Gastrocnemius medialis (tissue), 4 donors: ENCODE data around the gene B3GNT7.

Experiments used
- POLR2A ChIP-seq, 2 donors: fragments of 450-650 bp; IDR thresholded peaks; one replicate each; pipeline ENCODE4 v1.6.1; 2017; ENCODE audit warnings: antibody characterized with exemption in 2 of 2, mild to moderate bottlenecking in 2 of 2, moderate library complexity in 2 of 2
- TF ChIP-seq, protein P1 (sequence below), 5 experiments: fragments of 450-650 bp in 3 of 5; fragments of 200-600 bp in 2 of 5; sonication (generic) in 2 of 5; IDR thresholded peaks in 4 of 5; conservative IDR thresholded peaks in 1 of 5; 1 replicate in 4 of 5; 2 replicates in 1 of 5; pipeline ENCODE4 v1.5.1; 2016 to 2019; ENCODE audit warnings: antibody characterized with exemption in 5 of 5, mild to moderate bottlenecking in 3 of 5, moderate library complexity in 3 of 5

GRCh38 chr2:231367178-231367577 lies 28.3 kb upstream of the B3GNT7 start:
- TF ChIP-seq, protein P1, sequence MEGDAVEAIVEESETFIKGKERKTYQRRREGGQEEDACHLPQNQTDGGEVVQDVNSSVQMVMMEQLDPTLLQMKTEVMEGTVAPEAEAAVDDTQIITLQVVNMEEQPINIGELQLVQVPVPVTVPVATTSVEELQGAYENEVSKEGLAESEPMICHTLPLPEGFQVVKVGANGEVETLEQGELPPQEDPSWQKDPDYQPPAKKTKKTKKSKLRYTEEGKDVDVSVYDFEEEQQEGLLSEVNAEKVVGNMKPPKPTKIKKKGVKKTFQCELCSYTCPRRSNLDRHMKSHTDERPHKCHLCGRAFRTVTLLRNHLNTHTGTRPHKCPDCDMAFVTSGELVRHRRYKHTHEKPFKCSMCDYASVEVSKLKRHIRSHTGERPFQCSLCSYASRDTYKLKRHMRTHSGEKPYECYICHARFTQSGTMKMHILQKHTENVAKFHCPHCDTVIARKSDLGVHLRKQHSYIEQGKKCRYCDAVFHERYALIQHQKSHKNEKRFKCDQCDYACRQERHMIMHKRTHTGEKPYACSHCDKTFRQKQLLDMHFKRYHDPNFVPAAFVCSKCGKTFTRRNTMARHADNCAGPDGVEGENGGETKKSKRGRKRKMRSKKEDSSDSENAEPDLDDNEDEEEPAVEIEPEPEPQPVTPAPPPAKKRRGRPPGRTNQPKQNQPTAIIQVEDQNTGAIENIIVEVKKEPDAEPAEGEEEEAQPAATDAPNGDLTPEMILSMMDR (IDR thresholded peaks at IDR 0.05 in 4 of 5, conservative IDR thresholded peaks at IDR 0.05 in 1 of 5): no peak
- no peak for TF ChIP-seq POLR2A (IDR thresholded peaks at IDR 0.05)
